H1 (cell line): Measurements from ENCODE around the gene CEP70. TPM values are rescaled to one million over a fixed set of nuclear protein-coding genes. Genes with fewer than 3 reads are reported as not detected.
A peak's percentile ranks its signal among the peaks of the same experiment; 100 is the strongest.

Experiments used
- CTCF ChIA-PET: fragments of 300-600 bp; sonication (Branson Sonifier 250); formaldehyde crosslinking; loops from one replicate; lab custom pipeline; 2021; ENCODE audit not compliant: partially characterized antibody; lab: Charles Lee
- POLR2A ChIA-PET: fragments of 300-600 bp; sonication (Branson Sonifier 250); formaldehyde crosslinking; loops from one replicate; lab custom pipeline; 2021; ENCODE audit warnings: inconsistent platforms; ENCODE audit not compliant: partially characterized antibody; lab: Charles Lee
- DNase-seq, 2 experiments: peaks; one replicate each; pipeline versions ENCODE4 v3.0.0 to v3.0.0-alpha.2; 2010 to 2022; ENCODE audit warnings: low spot score in 2 of 2, low read depth in 1 of 2, mixed read lengths in 1 of 2
- FAIRE-seq: peaks from 2 replicates; lab custom pipeline; 2011; peaks lifted over from hg19 to GRCh38; lab: Jason Lieb, UNC
- H2AFZ ChIP-seq: 2 replicates; pipeline ENCODE4 v1.8.1; 2012; ENCODE audit warnings: low read length, inconsistent platforms
- H2AK5ac ChIP-seq: 2 replicates; pipeline ENCODE4 v1.6.1; 2013; ENCODE audit warnings: low read depth, low read length
- H2BK120ac ChIP-seq: replicated peaks from 2 replicates; pipeline ENCODE3; 2013; ENCODE audit warnings: low read depth, low read length, inconsistent platforms
- H2BK12ac ChIP-seq: 2 replicates; pipeline ENCODE4 v1.6.1; 2013; ENCODE audit warnings: low read depth, low read length
- H2BK15ac ChIP-seq: 2 replicates; pipeline ENCODE4 v1.6.1; 2013; ENCODE audit warnings: low read length
- H2BK20ac ChIP-seq: 2 replicates; pipeline ENCODE4 v1.6.1; 2013; ENCODE audit warnings: low read length
- H2BK5ac ChIP-seq: 2 replicates; pipeline ENCODE4 v1.6.1; 2013; ENCODE audit warnings: low read depth, low read length
- H3K14ac ChIP-seq: 2 replicates; pipeline ENCODE4 v1.6.1; 2013; ENCODE audit warnings: inconsistent platforms; ENCODE audit not compliant: insufficient read length
- H3K18ac ChIP-seq: 2 replicates; pipeline ENCODE4 v1.6.1; 2013; ENCODE audit warnings: low read length; ENCODE audit errors: extremely low read depth
- H3K23ac ChIP-seq: 2 replicates; pipeline ENCODE4 v1.6.1; 2013; ENCODE audit warnings: inconsistent platforms; ENCODE audit not compliant: insufficient read length
- H3K23me2 ChIP-seq: 2 replicates; pipeline ENCODE4 v1.6.1; 2013; ENCODE audit warnings: low read depth, low read length
- H3K27ac ChIP-seq: 2 replicates; pipeline ENCODE4 v1.6.1; 2011; ENCODE audit warnings: low read depth, low read length, inconsistent platforms
- H3K27me3 ChIP-seq, 4 experiments: replicated peaks in 1 of 4; 1 replicate in 1 of 4; 2 replicates in 3 of 4; pipeline versions ENCODE4 v1.6.1 to v1.8.1; 2011 to 2013; ENCODE audit warnings: low read length in 3 of 4, mild to moderate bottlenecking in 3 of 4, inconsistent platforms in 2 of 4, mixed read lengths in 2 of 4, moderate library complexity in 1 of 4; ENCODE audit not compliant: control insufficient read depth in 3 of 4, insufficient read depth in 3 of 4; ENCODE audit errors: extremely low read depth in 1 of 4
- H3K36me3 ChIP-seq, 4 experiments: 2 replicates each; pipeline versions ENCODE4 v1.6.1 to v1.8.1; 2011 to 2013; ENCODE audit warnings: mild to moderate bottlenecking in 4 of 4, low read length in 3 of 4, moderate library complexity in 2 of 4, control low read depth in 1 of 4, inconsistent platforms in 1 of 4; ENCODE audit not compliant: insufficient read depth in 4 of 4, control insufficient read depth in 2 of 4
- H3K4ac ChIP-seq: replicated peaks from 2 replicates; pipeline ENCODE3; 2013; ENCODE audit warnings: low read length, low read depth, mixed read lengths, inconsistent platforms; ENCODE audit not compliant: insufficient read length
- H3K4me1 ChIP-seq, 4 experiments: replicated peaks in 1 of 4; 1 replicate in 1 of 4; 2 replicates in 3 of 4; pipeline versions ENCODE4 v1.6.1 to v1.8.1; 2011 to 2013; ENCODE audit warnings: low read length in 3 of 4, inconsistent platforms in 2 of 4, mixed read lengths in 1 of 4; ENCODE audit not compliant: insufficient read depth in 4 of 4, control insufficient read depth in 3 of 4
- H3K4me2 ChIP-seq, 2 experiments: 2 replicates each; pipeline versions ENCODE4 v1.6.1 to v1.8.1; 2011 to 2013; ENCODE audit warnings: low read depth in 2 of 2, low read length in 2 of 2, control low read depth in 1 of 2, inconsistent platforms in 1 of 2, mild to moderate bottlenecking in 1 of 2; ENCODE audit not compliant: insufficient read depth in 1 of 2
- H3K4me3 ChIP-seq, 4 experiments: fragments of 200-600, 300-600 bp in 1 of 4; sonication (generic), shearing (Covaris generic), sonication (Bioruptor Twin) in 1 of 4; 2 replicates each; pipeline versions ENCODE4 v1.5.1 to v1.8.1; 2011 to 2016; ENCODE audit warnings: low read length in 4 of 4, low read depth in 3 of 4, control low read depth in 2 of 4, inconsistent platforms in 2 of 4, mild to moderate bottlenecking in 2 of 4, mixed read lengths in 1 of 4, moderate library complexity in 1 of 4; ENCODE audit not compliant: insufficient read depth in 2 of 4; ENCODE audit errors: extremely low read depth in 1 of 4
- H3K56ac ChIP-seq: replicated peaks from 2 replicates; pipeline ENCODE3; 2013; ENCODE audit warnings: low read depth, mild to moderate bottlenecking, mixed read lengths, low read length, inconsistent platforms; ENCODE audit not compliant: insufficient read length
- H3K79me1 ChIP-seq: 2 replicates; pipeline ENCODE4 v1.6.1; 2013; ENCODE audit warnings: low read depth, low read length, control low read depth
- H3K79me2 ChIP-seq, 2 experiments: 2 replicates each; pipeline versions ENCODE4 v1.6.1 to v1.8.1; 2012 to 2013; ENCODE audit warnings: low read length in 2 of 2, mild to moderate bottlenecking in 2 of 2, inconsistent platforms in 1 of 2; ENCODE audit not compliant: insufficient read depth in 2 of 2, control insufficient read depth in 1 of 2
- H3K9ac ChIP-seq, 4 experiments: replicated peaks in 1 of 4; 1 replicate in 1 of 4; 2 replicates in 3 of 4; pipeline versions ENCODE4 v1.6.1 to v1.8.1; 2011 to 2013; ENCODE audit warnings: low read depth in 3 of 4, low read length in 3 of 4, control low read depth in 2 of 4, mild to moderate bottlenecking in 2 of 4, moderate library complexity in 2 of 4, inconsistent platforms in 1 of 4; ENCODE audit errors: extremely low read depth in 1 of 4
- H3K9me3 ChIP-seq, 2 experiments: 2 replicates each; pipeline versions ENCODE4 v1.6.1 to v1.8.1; 2012 to 2013; ENCODE audit warnings: mild to moderate bottlenecking in 2 of 2, moderate library complexity in 2 of 2, control low read depth in 1 of 2, inconsistent platforms in 1 of 2, low read depth in 1 of 2, low read length in 1 of 2, mixed read lengths in 1 of 2; ENCODE audit not compliant: insufficient read depth in 2 of 2
- H4K20me1 ChIP-seq, 2 experiments: replicated peaks in 1 of 2; 2 replicates each; pipeline versions ENCODE3 to v1.8.1; 2011 to 2013; ENCODE audit warnings: inconsistent platforms in 2 of 2, low read length in 2 of 2, mild to moderate bottlenecking in 1 of 2; ENCODE audit not compliant: insufficient read depth in 2 of 2, control insufficient read depth in 1 of 2
- H4K5ac ChIP-seq: 2 replicates; pipeline ENCODE4 v1.6.1; 2013; ENCODE audit warnings: low read length, low read depth, mixed read lengths, inconsistent platforms; ENCODE audit not compliant: insufficient read length
- H4K8ac ChIP-seq: 2 replicates; pipeline ENCODE4 v1.8.0; 2013; ENCODE audit warnings: mild to moderate bottlenecking, moderate library complexity, low read length, inconsistent platforms; ENCODE audit not compliant: insufficient read depth; ENCODE audit errors: extremely low read depth
- H4K91ac ChIP-seq: replicated peaks from 2 replicates; pipeline ENCODE3; 2013; ENCODE audit warnings: low read length, mixed read lengths, inconsistent platforms; ENCODE audit not compliant: insufficient read length
- GABPA ChIP-seq: IDR thresholded peaks from 2 replicates; pipeline ENCODE4 v1.6.1; 2011; ENCODE audit warnings: mild to moderate bottlenecking, low read length, moderate library complexity, borderline replicate concordance; ENCODE audit not compliant: insufficient read depth
- MAFK ChIP-seq: IDR thresholded peaks from 2 replicates; pipeline ENCODE4 v1.6.1; 2012; ENCODE audit warnings: low read depth, mild to moderate bottlenecking, improper control_type of control experiment, low read length
- POLR2A ChIP-seq, 2 experiments: IDR thresholded peaks; 1 replicate in 1 of 2; 2 replicates in 1 of 2; pipeline ENCODE4 v1.6.1; 2011; ENCODE audit warnings: low read depth in 2 of 2, low read length in 2 of 2, mild to moderate bottlenecking in 2 of 2; ENCODE audit errors: control extremely low read depth in 1 of 2
- POU5F1 ChIP-seq: IDR thresholded peaks from 2 replicates; pipeline ENCODE4 v1.6.1; 2011; ENCODE audit warnings: low read depth, mild to moderate bottlenecking, low read length, moderate library complexity
- SIRT6 ChIP-seq: IDR thresholded peaks from one replicate; pipeline ENCODE4 v1.7.1; 2012; ENCODE audit warnings: low read length, inconsistent platforms
- SP1 ChIP-seq: IDR thresholded peaks from 2 replicates; pipeline ENCODE4 v1.6.1; 2011; ENCODE audit warnings: low read depth, low read length
- YY1 ChIP-seq: IDR thresholded peaks from 2 replicates; pipeline ENCODE4 v1.6.1; 2011; ENCODE audit warnings: low read depth, mild to moderate bottlenecking, low read length
- WGBS, 2 experiments: shearing (Covaris generic) in 1 of 2; methylation state at CpG; one replicate each; pipeline versions ENCODE4 v1.1.6 to v1.1.7; 2013 to 2015; ENCODE audit warnings: low lambda C conversion rate in 2 of 2, mixed read lengths in 2 of 2, inconsistent platforms in 1 of 2, low coverage in 1 of 2, missing lambda C conversion rate in 1 of 2; ENCODE audit not compliant: insufficient replicate concordance in 2 of 2, insufficient coverage in 1 of 2, insufficient read length in 1 of 2; ENCODE audit errors: extremely low coverage in 1 of 2, missing lambda C conversion rate in 1 of 2; 5-methylcytosine and 5-hydroxymethylcytosine counted together
- polyA plus RNA-seq, 7 experiments: library from polyadenylated mRNA; depleted of rRNA in 3 of 7; stranded (reverse) in 5 of 7; unstranded in 2 of 7; fragments of >200 nt in 5 of 7; fragments of 200-250 nt in 2 of 7; gene quantifications; 1 replicate in 5 of 7; 2 replicates in 1 of 7; 4 replicates in 1 of 7; pipeline versions ENCODE4 v1.2.1 to v1.2.3, GENCODE V29; 2011 to 2013; ENCODE audit warnings: missing spikeins in 2 of 7, mixed read lengths in 2 of 7
- total RNA-seq: library from RNA; stranded (reverse); fragmentation: NEBNext Ultra II Directional; extraction: Animal tissue kit (Norgen Biotek cat#: 25700); gene quantifications from 2 replicates; pipeline ENCODE4 v1.2.1, GENCODE V29; 2021

The CEP70 gene
- total and polyA plus RNA-seq, 2 of the 8 experiments (the other 6 are each of a cell fraction or from before 2014, with no cell fraction given) = 3.9 to 26.2 TPM

DNA sequence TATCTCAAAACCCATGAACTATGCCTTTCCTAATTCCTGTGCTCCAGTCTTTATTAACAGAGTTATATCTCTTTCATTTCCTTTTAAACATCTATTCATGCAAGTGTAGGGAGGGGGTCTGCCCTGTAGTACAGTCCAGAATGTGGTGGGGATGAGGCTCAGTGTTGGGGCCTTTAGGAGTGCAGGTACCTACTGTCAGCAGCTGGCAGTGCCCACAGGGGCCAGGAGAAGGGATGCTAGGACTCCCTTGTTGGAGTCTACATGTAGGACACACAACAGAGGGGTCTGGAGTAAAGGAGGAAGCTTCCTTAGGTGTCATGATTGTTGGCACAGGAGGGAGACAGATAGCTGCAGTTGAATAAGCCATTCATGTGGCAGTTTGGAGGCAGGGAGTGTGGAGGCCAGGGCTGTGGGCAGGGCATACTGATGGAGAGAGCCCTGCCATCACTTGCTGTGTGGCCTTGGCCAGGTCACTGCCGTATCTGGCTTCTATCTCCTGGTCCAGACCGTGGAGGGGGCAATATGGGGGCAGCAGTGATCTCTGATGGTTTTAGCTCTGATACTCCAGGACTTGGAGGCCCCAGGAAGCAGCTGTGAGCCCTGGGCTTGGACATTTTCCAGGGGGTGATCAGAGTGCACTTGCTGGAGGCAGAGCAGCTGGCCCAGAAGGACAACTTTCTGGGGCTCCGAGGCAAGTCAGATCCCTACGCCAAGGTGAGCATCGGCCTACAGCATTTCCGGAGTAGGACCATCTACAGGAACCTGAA lies 130.2 kb downstream of the CEP70 start:
- H3K27ac ChIP-seq = no peak overlapping the region
- WGBS, 2 experiments = 95% methylated on average over 6 of the region's 6 CpGs; no CpG with 5 or more reads in 1 of the 2 experiments
- no peaks in the 10 kb centered on the region for H3K9me3 ChIP-seq
- no peak overlapping the region for H2BK120ac ChIP-seq
- H3K4me2 ChIP-seq = no peak overlapping the region
- no peaks in the 10 kb centered on the region for H3K79me2 ChIP-seq
- H3K36me3 ChIP-seq = no peaks in the 10 kb centered on the region; a peak in 2 of 8 replicates
- H3K4me3 ChIP-seq = no peak overlapping the region
- no peak overlapping the region for H2BK12ac ChIP-seq
- no peak overlapping the region for H3K18ac ChIP-seq
- FAIRE-seq (no peak), DNase-seq (peak in 1 of 2 experiments; percentile 29)
- no peak overlapping the region for H4K91ac ChIP-seq
- ChIA-PET CTCF (interaction anchor here (0.8 to 2.3 kb wide), 6 partner anchors 8 to 220 kb away, joined by 3 to 10 read pairs (median 4); no protein-coding TSS in a partner anchor), POLR2A (no interaction called here)
- H2BK15ac ChIP-seq = no peak overlapping the region
- no peak overlapping the region for H3K23ac ChIP-seq
- H4K8ac ChIP-seq = no peak overlapping the region; the same call in 1 of the 2 replicates
- H2AK5ac ChIP-seq = no peak overlapping the region
- H2BK20ac ChIP-seq = no peak overlapping the region
- H3K23me2 ChIP-seq = no peaks in the 10 kb centered on the region
- no peak overlapping the region for H2BK5ac ChIP-seq
- no peak overlapping the region for H3K4ac ChIP-seq
- H3K9ac ChIP-seq = no peak overlapping the region
- no peak overlapping the region for H2AFZ ChIP-seq
- no peaks in the 10 kb centered on the region for H3K27me3 ChIP-seq
- H3K56ac ChIP-seq = no peak overlapping the region
- peaks cover 0 to 3% (median 0%) of the 10 kb centered on the region in 4 experiments; a peak in 4 of 7 replicates for H3K4me1 ChIP-seq
- H3K79me1 ChIP-seq = no peaks in the 10 kb centered on the region
- H4K5ac ChIP-seq = no peak overlapping the region
- H3K14ac ChIP-seq = no peak overlapping the region
- TF ChIP-seq SIRT6 = no peak
- TF ChIP-seq YY1 = no peak
- TF ChIP-seq GABPA = no peak
- no peak for TF ChIP-seq SP1
- no peak for TF ChIP-seq MAFK
- no peak for TF ChIP-seq POLR2A (IDR thresholded peaks at IDR 0.05; ENCODE audit: control extremely low read depth in 1 of 2, low read depth in 2 of 2, low read length in 2 of 2)
- TF ChIP-seq POU5F1 = no peak
- H4K20me1 ChIP-seq = peaks cover 0 to 6% of the 10 kb centered on the region in 2 experiments
